DND-41 (cell line): Measurements from ENCODE around the gene PRELID3B.

Experiments used
- ATAC-seq: fragments of 200-7000 bp; cut with Tn5 transposase; 3 replicates; pipeline ENCODE4 v1.9.1; 2021; ENCODE audit warnings: low read depth; ENCODE audit not compliant: insufficient read depth
- DNase-seq: peaks from one replicate; pipeline ENCODE4 v3.0.0-alpha.2; 2020
- H2AFZ ChIP-seq: 2 replicates; pipeline ENCODE4 v1.6.0; 2012; ENCODE audit warnings: low read depth, low read length
- H3K27ac ChIP-seq: 2 replicates; pipeline ENCODE4 v1.5.1; 2012; ENCODE audit warnings: low read length, inconsistent platforms
- H3K27me3 ChIP-seq: fragments of 200-600 bp; sonication (generic); 2 replicates; pipeline ENCODE4 v1.6.0; 2012; ENCODE audit warnings: low read length, mild to moderate bottlenecking, inconsistent platforms; ENCODE audit not compliant: insufficient read depth, poor library complexity
- H3K36me3 ChIP-seq: 2 replicates; pipeline ENCODE4 v1.5.1; 2012; ENCODE audit warnings: low read length, inconsistent platforms; ENCODE audit not compliant: insufficient read depth
- H3K4me1 ChIP-seq: 2 replicates; pipeline ENCODE4 v1.5.1; 2012; ENCODE audit warnings: mild to moderate bottlenecking, low read length; ENCODE audit not compliant: insufficient read depth
- H3K4me2 ChIP-seq: 2 replicates; pipeline ENCODE4 v1.6.0; 2012; ENCODE audit warnings: mild to moderate bottlenecking, moderate library complexity, low read length, inconsistent platforms; ENCODE audit not compliant: insufficient read depth
- H3K4me3 ChIP-seq, 2 experiments: fragments of 200-600 bp in 1 of 2; shearing (Covaris generic) in 1 of 2; 2 replicates each; pipeline ENCODE4 v1.5.1; 2012 to 2016; ENCODE audit warnings: inconsistent platforms in 2 of 2, low read length in 2 of 2, mild to moderate bottlenecking in 2 of 2, low read depth in 1 of 2, moderate library complexity in 1 of 2
- H3K79me2 ChIP-seq: 2 replicates; pipeline ENCODE4 v1.6.0; 2012; ENCODE audit warnings: low read length, inconsistent platforms; ENCODE audit not compliant: insufficient read depth
- H3K9ac ChIP-seq: 2 replicates; pipeline ENCODE4 v1.6.0; 2012; ENCODE audit warnings: low read depth, mild to moderate bottlenecking, inconsistent platforms, low read length, moderate library complexity
- H3K9me3 ChIP-seq: 2 replicates; pipeline ENCODE4 v1.5.1; 2012; ENCODE audit warnings: low read length, moderate library complexity, mild to moderate bottlenecking, inconsistent platforms; ENCODE audit not compliant: insufficient read depth, severe bottlenecking
- H4K20me1 ChIP-seq: 2 replicates; pipeline ENCODE4 v1.6.0; 2012; ENCODE audit warnings: low read length; ENCODE audit not compliant: insufficient read depth
- CTCF ChIP-seq: IDR thresholded peaks from 2 replicates; pipeline ENCODE4 v1.5.1; 2012; ENCODE audit warnings: borderline replicate concordance, low read length, moderate library complexity, mild to moderate bottlenecking; ENCODE audit not compliant: poor library complexity, severe bottlenecking; ENCODE audit errors: extremely low read depth
- EZH2 ChIP-seq: IDR thresholded peaks from 3 replicates; pipeline ENCODE4 v1.6.1; 2012; ENCODE audit warnings: borderline replicate concordance, low read depth, mild to moderate bottlenecking, moderate library complexity, low read length, inconsistent platforms; ENCODE audit not compliant: severe bottlenecking

The PRELID3B gene

GRCh38 chr20:59040667-59041066 lies 1.9 kb downstream of the PRELID3B start:
- H3K27me3 ChIP-seq = no peaks in the 10 kb centered on the region
- peak overlapping the region; percentile 85 for H3K9ac ChIP-seq
- peak overlapping the region; percentile 98 for H3K4me2 ChIP-seq
- H3K4me1 ChIP-seq = peaks cover 48% of the 10 kb centered on the region
- DNase-seq = no peak
- no peak for ATAC-seq
- H3K27ac ChIP-seq = no peak overlapping the region
- peak overlapping the region in 1 of 2 experiments; percentile 95; a peak in 2 of 4 replicates for H3K4me3 ChIP-seq
- peaks cover 52% of the 10 kb centered on the region for H3K36me3 ChIP-seq
- H2AFZ ChIP-seq = no peak overlapping the region
- TF ChIP-seq EZH2 = no peak
- no peak for TF ChIP-seq CTCF
- H4K20me1 ChIP-seq = peaks cover 47% of the 10 kb centered on the region
- peaks cover 72% of the 10 kb centered on the region for H3K79me2 ChIP-seq
- no peaks in the 10 kb centered on the region for H3K9me3 ChIP-seq

- DNase-seq (no peak), ATAC-seq (no peak)
- TF ChIP-seq EZH2 = no peak
- TF ChIP-seq CTCF = no peak
- Histone ChIP-seq H3K27me3 (no peaks in the 10 kb centered on the region), H3K4me3 (no peak overlapping the region), H4K20me1 (peaks cover 47% of the 10 kb centered on the region), H3K4me1 (peaks cover 48% of the 10 kb centered on the region), H3K9me3 (no peaks in the 10 kb centered on the region), H2AFZ (no peak overlapping the region), H3K27ac (no peak overlapping the region), H3K79me2 (peaks cover 76% of the 10 kb centered on the region), H3K36me3 (peaks cover 66% of the 10 kb centered on the region), H3K9ac (peak overlapping the region; percentile 85; the same call in 1 of the 2 replicates), H3K4me2 (peak overlapping the region; percentile 98; the same call in 1 of the 2 replicates)
Observed at GRCh38 chr20:59039233-59039632, 3.4 kb downstream of the PRELID3B start.

- DNase-seq (no peak), ATAC-seq (no peak)
- Histone ChIP-seq H3K4me1 (peaks cover 55% of the 10 kb centered on the region), H3K9ac (no peak overlapping the region), H3K4me3 (no peak overlapping the region), H3K4me2 (no peak overlapping the region), H3K27me3 (no peaks in the 10 kb centered on the region), H3K27ac (no peak overlapping the region), H3K9me3 (no peaks in the 10 kb centered on the region), H3K36me3 (peaks cover 72% of the 10 kb centered on the region), H4K20me1 (peaks cover 45% of the 10 kb centered on the region), H2AFZ (no peak overlapping the region), H3K79me2 (peaks cover 76% of the 10 kb centered on the region)
- TF ChIP-seq CTCF = no peak
- TF ChIP-seq EZH2 = no peak
Observed at GRCh38 chr20:59037386-59037785, 5.2 kb downstream of the PRELID3B start.

GRCh38 chr20:59035381-59035780 lies 7.2 kb downstream of the PRELID3B start:
- no peak for ATAC-seq
- Histone ChIP-seq H4K20me1 (peaks cover 34% of the 10 kb centered on the region; the same call in 1 of the 2 replicates), H2AFZ (no peak overlapping the region), H3K9me3 (no peaks in the 10 kb centered on the region), H3K4me3 (no peak overlapping the region), H3K9ac (no peak overlapping the region), H3K27me3 (no peaks in the 10 kb centered on the region), H3K27ac (no peak overlapping the region), H3K36me3 (peaks cover 66% of the 10 kb centered on the region), H3K79me2 (peaks cover 74% of the 10 kb centered on the region), H3K4me1 (peaks cover 48% of the 10 kb centered on the region), H3K4me2 (no peak overlapping the region)
- no peak for DNase-seq
- no peak for TF ChIP-seq EZH2
- TF ChIP-seq CTCF = no peak
